Tibial artery (tissue), 4 donors: ENCODE data around the gene NUP155.

ENCODE experiments used
- DNase-seq, 2 donors: peaks; one replicate each; pipeline ENCODE4 v3.0.0-alpha.2; 2019
- H3K27ac ChIP-seq, 2 donors: fragments of 200-600 bp; sonication (generic) in 1 of 2; 1 replicate in 1 of 2; 2 replicates in 1 of 2; pipeline ENCODE4 v1.5.1; 2018 to 2019; ENCODE audit warnings: mild to moderate bottlenecking in 1 of 2
- H3K27me3 ChIP-seq, 2 donors: fragments of 200-600 bp; sonication (generic) in 1 of 2; one replicate each; pipeline versions ENCODE4 v1.5.1 to v1.6.0; 2016 to 2019
- H3K36me3 ChIP-seq, 3 donors: fragments of 200-600 bp; sonication (generic) in 2 of 3; one replicate each; pipeline ENCODE4 v1.5.1; 2016 to 2019; ENCODE audit warnings: mild to moderate bottlenecking in 2 of 3
- H3K4me1 ChIP-seq, 4 donors: fragments of 200-600 bp; sonication (generic) in 2 of 4; 1 replicate in 3 of 4; 2 replicates in 1 of 4; pipeline ENCODE4 v1.5.1; 2016 to 2019
- H3K4me3 ChIP-seq, 2 donors: fragments of 200-600 bp; sonication (generic) in 1 of 2; 1 replicate in 1 of 2; 2 replicates in 1 of 2; pipeline ENCODE4 v1.5.1; 2018 to 2019; ENCODE audit warnings: mild to moderate bottlenecking in 2 of 2
- H3K9me3 ChIP-seq, 3 donors: fragments of 200-600 bp; sonication (generic) in 1 of 3; one replicate each; pipeline ENCODE4 v1.5.1; 2016 to 2019
- CTCF ChIP-seq, 2 experiments: fragments of 200-600 bp in 1 of 2; fragments of 450-650 bp in 1 of 2; IDR thresholded peaks; one replicate each; pipeline ENCODE4 v1.5.1; 2017 to 2019; ENCODE audit warnings: antibody characterized with exemption in 2 of 2, mild to moderate bottlenecking in 1 of 2, moderate library complexity in 1 of 2
- intact Hi-C: fragments of 100-400 bp; cut with DNase I; formaldehyde crosslinking; loops from one replicate; pipeline ENCODE4 v1.15.0; 2023; ENCODE audit warnings: low total_unique reads

Gene NUP155

DNA sequence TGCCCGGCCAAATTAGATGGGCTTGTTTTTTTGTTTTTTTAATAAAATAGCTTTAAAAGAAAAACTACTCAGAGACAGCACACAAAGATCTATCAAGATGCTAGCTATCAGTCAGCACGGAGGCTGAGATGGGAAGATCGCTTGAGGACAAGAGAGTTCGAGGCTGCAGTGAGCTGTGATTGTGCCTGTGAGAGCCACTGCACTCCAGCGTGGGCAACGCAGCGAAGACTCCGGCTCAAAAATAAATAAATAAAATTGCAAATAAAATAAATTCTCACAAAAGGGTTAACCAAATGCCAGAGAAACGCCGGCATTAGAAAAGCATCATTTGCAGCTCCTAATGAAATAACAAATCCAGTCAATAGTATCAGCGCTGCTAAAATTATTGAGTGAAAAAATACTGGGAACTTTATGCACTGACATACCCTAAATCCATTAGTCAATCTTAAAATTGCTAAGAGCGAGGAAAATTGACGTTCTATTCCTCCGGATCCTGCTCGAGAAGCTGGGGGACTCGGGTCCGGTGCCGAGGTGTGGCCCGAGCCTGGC lies 122.4 kb downstream of the NUP155 start:
- Histone ChIP-seq H3K4me1 (peaks cover 0 to 39% (median 17%) of the 10 kb centered on the region in 4 donors), H3K36me3 (no peaks in the 10 kb centered on the region), H3K4me3 (peak overlapping the region; percentile 74 to 75), H3K27me3 (no peaks in the 10 kb centered on the region), H3K27ac (peak overlapping the region; percentile 96), H3K9me3 (no peaks in the 10 kb centered on the region)
- intact Hi-C loops, result no loop called here
- no peak for TF ChIP-seq CTCF (IDR thresholded peaks at IDR 0.05)
- no peak for DNase-seq

GRCh38 chr5:37247496-37247895 lies 123.4 kb downstream of the NUP155 start:
- Histone ChIP-seq H3K4me1 (peaks cover 0 to 39% (median 17%) of the 10 kb centered on the region in 4 donors), H3K9me3 (no peaks in the 10 kb centered on the region), H3K27ac (no peak overlapping the region), H3K4me3 (peak overlapping the region; percentile 74 to 75), H3K36me3 (no peaks in the 10 kb centered on the region), H3K27me3 (no peaks in the 10 kb centered on the region)
- intact Hi-C loops, result no loop called here
- no peak for TF ChIP-seq CTCF (IDR thresholded peaks at IDR 0.05)
- DNase-seq, result no peak

- no peaks in the 10 kb centered on the region for H3K27me3 ChIP-seq
- no peak for DNase-seq
- H3K36me3 ChIP-seq, result no peaks in the 10 kb centered on the region
- H3K4me1 ChIP-seq, result peaks cover 0 to 39% (median 17%) of the 10 kb centered on the region in 4 donors
- TF ChIP-seq CTCF (IDR thresholded peaks at IDR 0.05), result no peak
- intact Hi-C loops, result no loop called here
- H3K27ac ChIP-seq, result no peak overlapping the region
- H3K4me3 ChIP-seq, result no peak overlapping the region
- no peaks in the 10 kb centered on the region for H3K9me3 ChIP-seq
These were observed 123.9 kb downstream of the NUP155 start for GRCh38 chr5:37247036-37247435.
